Heart left ventricle (tissue), 13 donors: ENCODE measurements around the gene PPP1R12B.
"Not testable (repeated sequence)": the region's sequence is repeated elsewhere in the genome, so short reads cannot be mapped to it uniquely, and the experiment has no call there.

Experiments
- POLR2A ChIP-seq, 2 donors: fragments of 450-650 bp; IDR thresholded peaks; one replicate each; pipeline ENCODE4 v1.6.1; 2017; ENCODE audit warnings: antibody characterized with exemption in 2 of 2, mild to moderate bottlenecking in 2 of 2, moderate library complexity in 2 of 2
- TF ChIP-seq, protein P1 (sequence below), 12 donors: fragments of 200-600 bp; sonication (generic) in 4 of 12; IDR thresholded peaks; one replicate each; pipeline versions ENCODE4 v1.5.0 to v1.8.0; 2018 to 2022; ENCODE audit warnings: antibody characterized with exemption in 12 of 12, mild to moderate bottlenecking in 5 of 12
- donor health status: ischemic (EF 13 %, LVEDD 7.1; RV severe dilation, severe dysfunction).
- donor health status: DM: no; HTN: yes; CAD: no.
- donor health status: DM: no; HTN: no; CAD: no.
- donor health status: ischemic (EF 25% LVEDD 6.9; RV normal size, moderate dysfunction).
- donor health status: ischemic (EF 25% LVEDD 5.7; RV mildly dilated, moderate dysfunction).
- donor health status: ischemic (EF 35%, LVEDD 5.7; RV mildly dilated, moderate dysfunction).
- donor health status: nonischemic (EF 11% LVEDD 7.7; RV severe dilation, severe dysfunction).
- donor health status: DM: yes; HTN: yes; CAD: no.
- donor health status: PGD.
- donor health status: ischemic (EF 29% LVEDD 5.4; RV normal size, mild dysfunction).
- donor health status: nonischemic (EF 23%, LVEDD 6.1; RV moderate dilation, normal function).

- TF ChIP-seq, protein P1, sequence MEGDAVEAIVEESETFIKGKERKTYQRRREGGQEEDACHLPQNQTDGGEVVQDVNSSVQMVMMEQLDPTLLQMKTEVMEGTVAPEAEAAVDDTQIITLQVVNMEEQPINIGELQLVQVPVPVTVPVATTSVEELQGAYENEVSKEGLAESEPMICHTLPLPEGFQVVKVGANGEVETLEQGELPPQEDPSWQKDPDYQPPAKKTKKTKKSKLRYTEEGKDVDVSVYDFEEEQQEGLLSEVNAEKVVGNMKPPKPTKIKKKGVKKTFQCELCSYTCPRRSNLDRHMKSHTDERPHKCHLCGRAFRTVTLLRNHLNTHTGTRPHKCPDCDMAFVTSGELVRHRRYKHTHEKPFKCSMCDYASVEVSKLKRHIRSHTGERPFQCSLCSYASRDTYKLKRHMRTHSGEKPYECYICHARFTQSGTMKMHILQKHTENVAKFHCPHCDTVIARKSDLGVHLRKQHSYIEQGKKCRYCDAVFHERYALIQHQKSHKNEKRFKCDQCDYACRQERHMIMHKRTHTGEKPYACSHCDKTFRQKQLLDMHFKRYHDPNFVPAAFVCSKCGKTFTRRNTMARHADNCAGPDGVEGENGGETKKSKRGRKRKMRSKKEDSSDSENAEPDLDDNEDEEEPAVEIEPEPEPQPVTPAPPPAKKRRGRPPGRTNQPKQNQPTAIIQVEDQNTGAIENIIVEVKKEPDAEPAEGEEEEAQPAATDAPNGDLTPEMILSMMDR (IDR thresholded peaks at IDR 0.05) = not testable (repeated sequence)
- not testable (repeated sequence) for TF ChIP-seq POLR2A (IDR thresholded peaks at IDR 0.05)
Observed at GRCh38 chr1:202526056-202526455, 177.6 kb downstream of the PPP1R12B start.
